GM12874 (cell line): Measurements from ENCODE around the gene EGFR.

Experiments
- CTCF ChIP-seq: IDR thresholded peaks from 2 replicates; pipeline ENCODE4 v1.5.1; 2011; ENCODE audit warnings: low read depth, mild to moderate bottlenecking, control low read depth, low read length, moderate library complexity; ENCODE audit not compliant: insufficient read depth

Gene EGFR

GRCh38 chr7:55086413-55087201 is 67.8 kb downstream of the EGFR start:
- TF ChIP-seq CTCF: no peak

DNA sequence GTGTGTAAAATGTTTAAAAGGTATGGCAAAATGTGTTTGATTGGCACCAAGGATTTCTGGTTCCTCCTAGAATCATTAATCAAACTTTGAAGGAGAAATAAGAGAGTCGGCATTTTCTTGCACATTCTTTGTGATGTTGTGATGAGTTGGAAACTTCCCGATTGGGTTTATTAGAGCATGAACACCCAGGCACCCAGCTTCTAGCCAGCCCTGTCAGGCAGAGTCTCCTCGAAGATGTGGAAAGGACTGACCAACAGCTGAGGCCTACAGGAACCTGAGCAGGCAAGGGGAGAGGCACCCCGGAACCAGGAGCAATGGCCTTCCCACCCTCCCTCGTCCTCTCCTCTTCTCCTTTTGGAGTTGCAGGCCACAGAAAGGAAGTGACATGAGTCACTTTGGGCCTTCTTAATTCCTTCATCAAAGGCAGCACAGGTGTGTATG is 68.7 kb downstream of the EGFR start:
- no peak for TF ChIP-seq CTCF

GRCh38 chr7:55088107-55088506 is 69.3 kb downstream of the EGFR start:
- TF ChIP-seq CTCF: no peak

DNA sequence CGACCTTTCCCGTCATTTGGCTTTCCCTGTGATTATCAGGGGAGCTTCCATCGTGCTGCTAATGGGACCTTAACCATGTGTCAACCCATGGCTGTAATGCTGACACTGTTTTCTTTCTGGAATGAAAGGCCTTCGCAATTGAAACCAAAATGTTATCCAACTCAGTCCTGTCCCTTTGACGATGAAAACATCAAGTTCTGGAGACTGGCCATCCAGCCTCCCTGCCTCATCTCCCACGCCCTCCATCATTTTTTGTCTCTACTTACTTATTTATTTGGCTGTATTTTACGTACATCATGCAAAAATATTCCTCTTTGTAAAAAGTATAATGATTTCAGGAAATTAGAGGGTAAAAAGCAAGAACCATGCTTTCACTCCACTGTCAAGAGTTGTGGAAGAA is 69.8 kb downstream of the EGFR start:
- TF ChIP-seq CTCF: no peak

GRCh38 chr7:55092186-55092974 is 73.6 kb downstream of the EGFR start:
- TF ChIP-seq CTCF: no peak

DNA sequence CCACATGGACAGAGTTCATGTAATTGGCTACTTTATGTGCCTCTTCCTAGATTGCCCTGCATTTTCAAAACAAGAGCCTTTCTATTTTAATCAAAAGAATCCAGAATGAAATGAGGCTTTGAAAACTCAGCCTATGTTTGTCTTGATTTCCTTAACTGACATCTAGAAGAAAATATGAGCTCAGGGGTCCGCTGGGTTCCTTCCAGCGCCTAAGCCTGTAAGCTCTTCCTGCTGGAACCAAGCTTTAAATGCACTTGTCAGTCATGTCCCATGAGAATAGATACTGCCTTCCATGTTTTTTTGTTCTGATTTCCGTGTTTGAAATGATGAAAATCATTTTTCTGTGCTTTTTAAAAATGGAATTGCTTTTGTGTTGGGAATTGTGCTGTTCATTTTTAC is 74.2 kb downstream of the EGFR start:
- TF ChIP-seq CTCF: no peak

- no peak for TF ChIP-seq CTCF
These were observed 74.9 kb downstream of the EGFR start for GRCh38 chr7:55093674-55094073.
